Measurements from ENCODE around the gene ATIC.

ATIC gene

DNA sequence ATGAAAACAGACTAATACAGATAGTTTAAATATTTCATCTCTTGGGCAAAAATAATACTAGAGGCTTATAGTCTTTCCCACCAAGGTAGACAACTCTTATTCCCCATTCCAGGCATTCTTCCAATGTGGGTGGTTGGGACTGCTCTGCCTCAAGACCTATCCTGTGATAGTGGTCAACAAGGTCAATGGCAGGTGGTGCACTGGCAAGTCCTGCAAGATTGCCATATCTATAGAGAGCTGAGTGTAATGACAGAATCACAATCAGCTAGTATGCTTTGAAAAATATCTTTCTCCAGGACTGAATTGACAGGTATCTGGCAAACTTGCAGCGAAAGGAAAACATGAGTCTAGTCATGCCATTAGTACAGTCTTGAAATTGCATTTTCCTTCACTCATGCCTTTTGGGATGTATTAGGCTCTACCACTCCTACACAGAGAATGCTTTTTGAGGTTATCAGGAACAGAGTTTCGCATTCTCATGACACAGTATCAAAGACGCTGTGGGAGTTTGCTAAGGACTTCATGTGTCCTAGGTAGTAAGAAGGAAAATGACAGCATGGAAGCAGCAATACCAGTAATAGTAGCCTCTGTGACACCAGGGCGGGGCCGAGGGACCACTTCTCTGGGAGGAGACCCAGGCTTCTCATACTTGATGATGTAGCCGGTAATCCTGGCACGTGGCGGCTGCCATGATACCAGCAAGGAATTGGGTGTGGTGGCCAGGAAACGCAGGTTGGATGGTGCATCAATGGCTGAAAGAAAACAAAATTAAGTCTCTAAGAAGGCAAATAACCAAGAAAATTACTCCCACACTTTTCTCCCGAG is 63.0 kb downstream of the ATIC start:
- TF ChIP-seq, protein P1, sequence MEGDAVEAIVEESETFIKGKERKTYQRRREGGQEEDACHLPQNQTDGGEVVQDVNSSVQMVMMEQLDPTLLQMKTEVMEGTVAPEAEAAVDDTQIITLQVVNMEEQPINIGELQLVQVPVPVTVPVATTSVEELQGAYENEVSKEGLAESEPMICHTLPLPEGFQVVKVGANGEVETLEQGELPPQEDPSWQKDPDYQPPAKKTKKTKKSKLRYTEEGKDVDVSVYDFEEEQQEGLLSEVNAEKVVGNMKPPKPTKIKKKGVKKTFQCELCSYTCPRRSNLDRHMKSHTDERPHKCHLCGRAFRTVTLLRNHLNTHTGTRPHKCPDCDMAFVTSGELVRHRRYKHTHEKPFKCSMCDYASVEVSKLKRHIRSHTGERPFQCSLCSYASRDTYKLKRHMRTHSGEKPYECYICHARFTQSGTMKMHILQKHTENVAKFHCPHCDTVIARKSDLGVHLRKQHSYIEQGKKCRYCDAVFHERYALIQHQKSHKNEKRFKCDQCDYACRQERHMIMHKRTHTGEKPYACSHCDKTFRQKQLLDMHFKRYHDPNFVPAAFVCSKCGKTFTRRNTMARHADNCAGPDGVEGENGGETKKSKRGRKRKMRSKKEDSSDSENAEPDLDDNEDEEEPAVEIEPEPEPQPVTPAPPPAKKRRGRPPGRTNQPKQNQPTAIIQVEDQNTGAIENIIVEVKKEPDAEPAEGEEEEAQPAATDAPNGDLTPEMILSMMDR (conservative IDR thresholded peaks at IDR 0.05; ENCODE audit: low read depth, low read length): no peak
- DNase-seq (ENCODE audit: low read depth): no peak
- H3K4me3 ChIP-seq (ENCODE audit: low read length): no peak overlapping the region

DNA sequence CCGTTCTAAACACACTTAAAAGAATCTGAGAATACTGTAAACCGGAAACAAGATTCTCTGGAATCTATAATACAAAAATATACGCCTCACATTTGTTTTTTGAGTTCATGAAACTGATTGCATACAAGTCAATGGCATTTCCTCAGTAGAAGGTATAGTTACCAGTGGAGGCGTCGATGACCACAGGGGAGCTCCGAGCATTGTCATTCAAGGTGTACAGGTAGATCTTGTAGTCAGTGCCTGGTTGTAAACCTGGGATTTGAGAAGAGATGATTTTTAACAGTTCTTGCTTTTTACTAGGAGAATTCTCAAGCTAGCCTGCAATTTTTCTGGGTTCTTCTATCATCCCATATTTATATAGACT is 63.6 kb downstream of the ATIC start:
- TF ChIP-seq, protein P1 (conservative IDR thresholded peaks at IDR 0.05; ENCODE audit: low read depth, low read length): no peak
- DNase-seq (ENCODE audit: low read depth): no peak
- H3K4me3 ChIP-seq (ENCODE audit: low read length): no peak overlapping the region

DNA sequence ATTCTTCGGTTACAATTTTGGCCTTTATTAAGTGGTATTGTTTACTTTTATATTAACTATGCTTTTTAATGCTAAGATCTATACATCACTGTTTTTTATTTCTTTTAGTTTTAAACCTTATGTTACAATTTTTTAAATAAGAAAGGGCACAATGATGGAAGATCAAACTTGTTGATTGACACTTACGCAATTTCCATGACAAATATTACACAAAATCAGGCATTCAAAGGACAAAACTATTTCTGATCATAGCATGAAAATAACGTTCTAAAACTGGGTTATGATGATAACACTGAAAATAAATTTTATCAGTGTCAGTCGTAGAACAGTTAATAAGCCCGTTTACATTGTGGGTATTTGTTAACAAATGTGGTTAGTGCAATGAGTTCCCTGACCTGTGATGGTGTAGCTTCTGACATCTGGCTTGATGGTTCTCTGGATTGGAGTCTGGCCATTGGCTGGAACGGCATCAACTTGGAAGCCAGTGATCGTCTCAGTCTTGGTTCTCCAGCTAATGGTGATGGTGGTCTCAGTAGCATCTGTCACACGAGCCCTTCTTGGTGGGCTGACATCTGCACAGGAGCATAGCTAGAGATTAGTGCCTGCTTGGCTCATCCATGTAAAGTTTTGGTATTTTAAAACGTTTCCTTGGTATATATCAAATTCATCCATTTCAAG is 64.4 kb downstream of the ATIC start:
- DNase-seq (ENCODE audit: low read depth): no peak
- no peak overlapping the region for H3K4me3 ChIP-seq (ENCODE audit: low read length)
- TF ChIP-seq, protein P1 (conservative IDR thresholded peaks at IDR 0.05; ENCODE audit: low read depth, low read length): no peak

DNA sequence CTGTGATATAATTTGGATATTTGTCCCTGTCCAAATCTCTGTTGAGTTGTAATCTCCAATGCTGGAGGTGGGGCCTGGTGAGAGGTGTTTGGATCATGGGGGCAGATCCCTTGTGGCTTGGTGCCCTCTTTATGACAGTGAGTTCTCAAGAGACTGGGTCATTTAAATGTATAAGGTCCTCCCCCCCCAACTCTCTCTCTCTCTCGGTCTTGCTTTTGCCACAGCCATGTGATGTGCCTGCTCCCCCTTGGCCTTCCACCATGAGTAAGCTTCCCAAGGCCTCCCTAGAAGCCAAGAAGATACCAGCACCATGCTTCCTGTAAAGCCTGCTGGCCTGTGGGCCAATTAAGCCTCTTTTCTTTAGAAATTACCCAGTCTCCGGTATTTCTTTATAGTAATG is 65.4 kb downstream of the ATIC start:
- DNase-seq (ENCODE audit: low read depth): no peak
- TF ChIP-seq, protein P1 (conservative IDR thresholded peaks at IDR 0.05; ENCODE audit: low read depth, low read length): no peak
- H3K4me3 ChIP-seq (ENCODE audit: low read length): no peak overlapping the region

DNA sequence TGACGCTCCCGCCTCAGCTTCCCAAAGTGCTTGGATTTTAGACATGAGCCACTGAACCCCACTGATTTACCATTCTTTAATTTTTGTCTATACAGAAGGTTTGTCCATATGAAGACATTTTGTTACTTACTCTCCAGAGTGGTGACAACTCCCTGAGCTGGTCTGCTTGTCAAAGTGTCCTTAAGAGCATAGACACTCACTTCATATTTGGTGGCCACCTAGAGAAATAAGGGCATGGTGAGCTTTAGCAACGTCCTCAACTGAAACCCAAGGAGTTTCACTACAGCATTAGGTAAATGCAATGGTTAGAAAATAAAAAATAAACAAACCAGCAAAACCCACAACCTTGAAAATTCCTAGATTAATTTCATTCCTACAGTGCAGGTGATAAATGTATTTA is 66.2 kb downstream of the ATIC start:
- TF ChIP-seq, protein P1 (conservative IDR thresholded peaks at IDR 0.05; ENCODE audit: low read depth, low read length): no peak

DNA sequence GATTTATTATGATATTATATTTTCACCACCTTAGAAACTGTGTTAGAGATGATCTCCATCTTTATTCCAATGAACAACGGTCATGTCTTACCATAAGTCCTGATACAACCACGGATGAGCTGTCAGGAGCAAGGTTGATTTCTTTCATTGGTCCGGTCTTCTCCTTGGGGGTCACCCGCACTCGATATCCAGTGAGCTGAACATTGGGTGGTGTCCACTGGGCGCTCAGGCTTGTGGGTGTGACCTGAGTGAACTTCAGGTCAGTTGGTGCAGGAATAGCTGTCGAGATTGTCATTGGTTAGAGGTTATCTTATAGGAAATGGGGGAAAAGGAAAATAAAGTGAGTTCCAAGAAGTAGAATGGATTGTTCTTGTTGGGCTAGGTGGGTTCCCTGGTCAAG is 67.2 kb downstream of the ATIC start:
- TF ChIP-seq, protein P1 (conservative IDR thresholded peaks at IDR 0.05; ENCODE audit: low read depth, low read length): no peak
- H3K4me3 ChIP-seq (ENCODE audit: low read length): no peak overlapping the region
- DNase-seq (ENCODE audit: low read depth): no peak

More for the DNA sequence above, 66.2 kb downstream of the ATIC start:
- no peak overlapping the region for H3K4me3 ChIP-seq (ENCODE audit: low read length)
- no peak for DNase-seq (ENCODE audit: low read depth)

DNA sequence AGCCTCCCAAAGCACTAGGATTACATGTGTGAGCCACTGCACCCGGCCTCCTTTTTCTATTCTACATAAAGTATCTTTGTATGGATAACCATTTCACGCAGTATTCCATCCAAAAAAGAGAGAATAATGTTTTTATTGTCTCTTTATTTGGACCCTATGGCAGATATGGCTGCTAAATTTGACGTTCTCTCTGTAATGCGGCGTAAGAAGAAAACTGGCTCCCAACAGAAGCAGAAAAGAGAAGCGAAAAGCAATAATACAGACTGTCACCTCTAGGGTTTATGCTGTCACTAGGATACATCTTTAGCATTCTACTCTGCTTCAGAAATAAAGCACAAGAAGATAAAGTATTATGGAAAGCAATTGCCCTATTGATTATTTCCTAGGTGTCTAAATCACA is 68.1 kb downstream of the ATIC start:
- DNase-seq (ENCODE audit: low read depth): no peak
- TF ChIP-seq, protein P1 (conservative IDR thresholded peaks at IDR 0.05; ENCODE audit: low read depth, low read length): no peak
- no peak overlapping the region for H3K4me3 ChIP-seq (ENCODE audit: low read length)
